ENCODE measurements around the gene HIC1. TPM values are rescaled to one million over a fixed set of nuclear protein-coding genes. Genes with fewer than 3 reads are reported as not detected.

Gene HIC1
- total RNA-seq, 4 donors from 2014 or later = 2.1 to 14.1 (median 5.9) TPM

GRCh38 chr17:2064147-2064489, 9.2 kb downstream of the HIC1 start:
- H3K36me3 ChIP-seq = peaks cover 0 to 100% (median 0%) of the 10 kb centered on the region in 3 donors
- intact Hi-C loops (cut with DNase I) = no loop called here
- H3K4me1 ChIP-seq = peaks cover 33 to 99% (median 76%) of the 10 kb centered on the region in 3 donors
- peak overlapping the region; percentile 43 to 93 (median 87) for H3K27ac ChIP-seq
- WGBS, 2 donors = 53 to 77% methylated on average over 3 to 5 of the region's 5 CpGs
- DNase-seq = no peak
- no peak overlapping the region for H3K4me3 ChIP-seq
- no peak for TF ChIP-seq POLR2A (IDR thresholded peaks at IDR 0.05)
- H3K9me3 ChIP-seq = no peaks in the 10 kb centered on the region
- peaks cover 0 to 1% (median 0%) of the 10 kb centered on the region in 4 donors for H3K27me3 ChIP-seq

GRCh38 chr17:2064520-2064971, 9.6 kb downstream of the HIC1 start:
- TF ChIP-seq, protein P1, sequence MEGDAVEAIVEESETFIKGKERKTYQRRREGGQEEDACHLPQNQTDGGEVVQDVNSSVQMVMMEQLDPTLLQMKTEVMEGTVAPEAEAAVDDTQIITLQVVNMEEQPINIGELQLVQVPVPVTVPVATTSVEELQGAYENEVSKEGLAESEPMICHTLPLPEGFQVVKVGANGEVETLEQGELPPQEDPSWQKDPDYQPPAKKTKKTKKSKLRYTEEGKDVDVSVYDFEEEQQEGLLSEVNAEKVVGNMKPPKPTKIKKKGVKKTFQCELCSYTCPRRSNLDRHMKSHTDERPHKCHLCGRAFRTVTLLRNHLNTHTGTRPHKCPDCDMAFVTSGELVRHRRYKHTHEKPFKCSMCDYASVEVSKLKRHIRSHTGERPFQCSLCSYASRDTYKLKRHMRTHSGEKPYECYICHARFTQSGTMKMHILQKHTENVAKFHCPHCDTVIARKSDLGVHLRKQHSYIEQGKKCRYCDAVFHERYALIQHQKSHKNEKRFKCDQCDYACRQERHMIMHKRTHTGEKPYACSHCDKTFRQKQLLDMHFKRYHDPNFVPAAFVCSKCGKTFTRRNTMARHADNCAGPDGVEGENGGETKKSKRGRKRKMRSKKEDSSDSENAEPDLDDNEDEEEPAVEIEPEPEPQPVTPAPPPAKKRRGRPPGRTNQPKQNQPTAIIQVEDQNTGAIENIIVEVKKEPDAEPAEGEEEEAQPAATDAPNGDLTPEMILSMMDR (IDR thresholded peaks at IDR 0.05) = no peak
- no peak for TF ChIP-seq POLR2A (IDR thresholded peaks at IDR 0.05)
- peaks cover 31 to 95% (median 72%) of the 10 kb centered on the region in 3 donors for H3K4me1 ChIP-seq
- intact Hi-C loops (cut with DNase I) = no loop called here
- H3K27ac ChIP-seq = peak overlapping the region; percentile 43 to 93 (median 87)
- no peaks in the 10 kb centered on the region for H3K27me3 ChIP-seq
- WGBS, 2 donors = 48 to 62% methylated on average over 4 to 6 of the region's 6 CpGs
- peaks cover 0 to 96% (median 0%) of the 10 kb centered on the region in 3 donors for H3K36me3 ChIP-seq
- H3K9me3 ChIP-seq = no peaks in the 10 kb centered on the region
- H3K4me3 ChIP-seq = no peak overlapping the region
- DNase-seq = no peak

GRCh38 chr17:2064980-2065785, 10.3 kb downstream of the HIC1 start:
- no peak overlapping the region for H3K4me3 ChIP-seq
- peaks cover 31 to 94% (median 67%) of the 10 kb centered on the region in 3 donors for H3K4me1 ChIP-seq
- TF ChIP-seq, protein P1 (IDR thresholded peaks at IDR 0.05) = peak in 4 of 6 experiments; percentile 6 to 48 (median 6)
- no peak for TF ChIP-seq POLR2A (IDR thresholded peaks at IDR 0.05)
- intact Hi-C loops (cut with DNase I) = no loop called here
- no peaks in the 10 kb centered on the region for H3K9me3 ChIP-seq
- H3K27me3 ChIP-seq = no peaks in the 10 kb centered on the region
- H3K36me3 ChIP-seq = peaks cover 0 to 96% (median 0%) of the 10 kb centered on the region in 3 donors
- DNase-seq = no peak
- WGBS, 2 donors = 81 to 100% methylated on average over 14 to 23 of the region's 24 CpGs
- H3K27ac ChIP-seq = peak overlapping the region; percentile 43 to 93 (median 87)

DNA sequence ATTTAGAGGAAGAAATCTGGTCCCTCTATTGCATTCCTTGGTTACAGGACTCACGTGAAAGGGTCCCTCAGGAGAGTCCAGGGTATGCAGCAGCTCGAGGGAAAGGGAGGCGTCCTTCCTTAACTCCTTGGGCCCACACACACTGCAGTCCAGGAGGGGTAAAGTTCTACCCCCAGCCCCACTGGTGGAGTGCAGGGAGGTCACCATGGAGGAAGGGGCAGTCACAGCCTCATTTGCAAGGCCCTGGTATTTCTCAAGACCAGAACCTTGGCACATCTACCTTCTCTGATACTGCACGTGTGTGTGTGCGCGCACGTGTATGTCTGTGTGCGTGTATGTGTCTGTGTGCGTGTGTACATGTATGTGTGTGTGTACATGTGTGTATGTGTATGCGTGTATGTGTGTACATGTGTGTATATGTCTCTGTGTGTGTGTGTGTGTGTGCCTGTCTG, 11.1 kb downstream of the HIC1 start:
- 80 to 86% methylated on average over 6 to 7 of the region's 10 CpGs for WGBS, 2 donors
- no peak for DNase-seq
- Histone ChIP-seq H3K27ac (peak overlapping the region; percentile 43 to 93 (median 87)), H3K4me3 (no peak overlapping the region), H3K27me3 (no peaks in the 10 kb centered on the region), H3K9me3 (no peaks in the 10 kb centered on the region), H3K4me1 (peaks cover 31 to 94% (median 73%) of the 10 kb centered on the region in 3 donors), H3K36me3 (peaks cover 0 to 95% (median 0%) of the 10 kb centered on the region in 3 donors)
- no peak for TF ChIP-seq POLR2A (IDR thresholded peaks at IDR 0.05)
- TF ChIP-seq, protein P1 (IDR thresholded peaks at IDR 0.05) = no peak
- intact Hi-C loops (cut with DNase I) = no loop called here

- H3K27me3 ChIP-seq = no peaks in the 10 kb centered on the region
- no peak overlapping the region for H3K4me3 ChIP-seq
- peaks cover 0 to 95% (median 0%) of the 10 kb centered on the region in 3 donors for H3K36me3 ChIP-seq
- peak overlapping the region; percentile 38 to 93 (median 87) for H3K27ac ChIP-seq
- intact Hi-C loops (cut with DNase I) = no loop called here
- TF ChIP-seq, protein P1 (IDR thresholded peaks at IDR 0.05) = no peak
- no peak for TF ChIP-seq POLR2A (IDR thresholded peaks at IDR 0.05)
- H3K9me3 ChIP-seq = no peaks in the 10 kb centered on the region
- peaks cover 31 to 94% (median 79%) of the 10 kb centered on the region in 3 donors for H3K4me1 ChIP-seq
- 74 to 76% methylated on average over 6 to 11 of the region's 14 CpGs for WGBS, 2 donors
- no peak for DNase-seq
Observed at GRCh38 chr17:2067048-2067561, 12.2 kb downstream of the HIC1 start.
